HG02884 (cell line): Measurements from ENCODE around the gene SLC66A1.

ENCODE experiments used
- ATAC-seq: cut with Tn5 transposase; IDR thresholded peaks from one replicate; pipeline ENCODE4 v1.9.1; 2021; ENCODE audit warnings: mild to moderate bottlenecking, moderate library complexity; ENCODE audit not compliant: unreplicated experiment

The SLC66A1 gene

DNA sequence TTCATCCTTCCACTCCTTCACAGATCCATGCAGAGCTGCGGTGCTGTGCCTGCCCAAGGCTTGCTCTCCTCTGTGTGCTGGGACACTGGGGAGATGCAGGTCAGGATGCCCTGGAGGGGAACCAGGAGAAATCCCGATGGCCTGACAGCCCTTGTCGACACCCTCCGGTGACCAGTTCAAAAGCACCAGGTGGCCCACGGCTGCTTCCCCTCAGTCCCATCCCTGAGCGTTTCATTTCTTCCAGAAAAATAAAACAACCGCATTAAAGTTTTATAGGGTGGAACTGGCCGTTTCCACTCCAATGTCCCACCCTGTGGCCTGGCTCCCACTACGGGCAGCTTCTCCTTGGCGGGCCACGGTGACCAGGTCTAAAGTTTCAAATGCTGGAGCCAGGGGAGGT is 48.3 kb downstream of the SLC66A1 start:
- no peak for ATAC-seq

DNA sequence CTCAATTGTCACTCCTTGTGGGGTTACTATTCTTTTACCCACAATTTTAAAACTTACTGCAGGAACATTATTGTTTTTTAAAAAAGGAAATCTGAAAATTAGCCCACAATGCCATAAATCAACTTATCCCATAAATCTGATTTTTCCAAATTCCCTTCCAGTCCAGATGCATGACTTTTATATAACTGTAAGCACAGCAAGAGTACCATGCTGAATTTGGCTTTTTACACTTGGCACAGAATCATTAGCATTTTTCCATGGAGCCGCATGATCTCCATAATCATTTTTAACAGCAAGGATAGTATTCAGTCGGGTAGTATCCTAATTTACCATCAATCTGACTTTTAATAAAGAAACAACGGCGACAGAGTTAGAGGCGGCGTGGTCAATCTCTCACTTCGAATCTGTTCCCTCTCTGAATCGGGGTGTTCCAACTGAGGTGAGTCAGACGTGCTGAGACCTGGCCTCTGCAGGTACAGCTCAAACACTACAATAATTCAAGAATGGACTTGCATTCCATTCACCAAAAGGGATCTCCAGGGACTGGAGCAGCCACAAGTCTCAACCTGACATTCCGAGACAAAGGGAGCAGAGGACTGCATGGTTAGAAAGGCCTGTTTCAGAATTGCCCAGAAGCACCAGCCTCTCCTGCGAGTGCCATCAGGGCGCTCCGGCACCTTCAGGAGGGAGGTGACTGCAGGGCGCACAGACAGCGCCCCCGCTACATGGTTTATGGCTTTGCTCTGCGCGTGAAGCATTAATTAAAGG is 48.9 kb downstream of the SLC66A1 start:
- no peak for ATAC-seq

DNA sequence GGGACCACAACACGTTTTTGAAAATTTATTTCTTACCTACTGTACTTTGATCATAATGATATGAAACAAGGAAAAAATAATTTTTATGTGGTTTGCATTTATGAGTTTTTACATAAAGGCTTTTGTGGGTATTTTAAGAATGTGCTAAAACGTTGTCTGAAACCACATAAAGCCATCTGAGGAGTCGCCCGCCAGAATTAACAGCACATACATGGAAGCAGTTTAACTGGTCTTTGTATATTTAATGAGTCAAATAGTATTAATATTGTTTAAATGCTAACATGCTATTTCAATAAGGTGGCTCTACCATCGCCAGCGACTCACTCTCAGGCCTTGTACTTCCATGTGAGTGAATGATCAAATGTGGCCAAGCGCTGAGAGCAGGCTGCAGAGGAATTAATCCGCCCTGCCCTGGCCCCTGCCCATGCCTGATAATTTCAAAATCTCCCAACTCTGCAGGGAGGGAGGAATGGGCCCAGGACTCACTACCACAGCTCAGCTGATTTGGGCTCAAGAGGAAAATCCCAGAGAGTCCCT is 49.6 kb downstream of the SLC66A1 start:
- ATAC-seq, result no peak

DNA sequence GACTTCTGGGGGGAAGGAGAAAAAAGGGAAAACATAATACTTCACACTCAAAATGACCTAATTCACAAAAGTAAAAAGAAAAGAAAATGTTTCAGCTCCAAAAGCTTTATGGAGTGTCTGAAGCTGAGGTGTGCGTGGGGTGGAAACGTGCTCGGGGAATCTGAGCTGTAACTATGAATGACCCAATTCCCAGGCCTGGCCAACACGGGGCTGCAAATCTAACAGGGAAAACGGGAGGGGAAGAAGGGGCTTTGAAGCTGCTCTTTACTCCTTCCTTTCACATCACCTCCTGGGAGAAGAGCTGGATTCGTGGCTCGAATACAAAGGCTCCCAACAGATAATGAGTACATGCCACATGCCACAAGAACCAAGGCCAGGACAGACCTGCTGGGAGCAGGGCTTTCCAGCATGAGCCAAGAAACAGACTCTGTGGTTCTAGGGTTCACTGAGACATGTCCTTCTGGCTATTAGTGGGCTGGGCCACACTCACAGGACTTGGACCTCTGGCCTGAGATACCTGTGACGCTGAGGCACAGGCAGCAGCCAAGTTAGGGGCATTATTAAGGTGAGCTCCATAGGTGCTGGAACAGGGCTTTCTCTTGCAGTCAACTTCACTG is 51.5 kb downstream of the SLC66A1 start:
- no peak for ATAC-seq

DNA sequence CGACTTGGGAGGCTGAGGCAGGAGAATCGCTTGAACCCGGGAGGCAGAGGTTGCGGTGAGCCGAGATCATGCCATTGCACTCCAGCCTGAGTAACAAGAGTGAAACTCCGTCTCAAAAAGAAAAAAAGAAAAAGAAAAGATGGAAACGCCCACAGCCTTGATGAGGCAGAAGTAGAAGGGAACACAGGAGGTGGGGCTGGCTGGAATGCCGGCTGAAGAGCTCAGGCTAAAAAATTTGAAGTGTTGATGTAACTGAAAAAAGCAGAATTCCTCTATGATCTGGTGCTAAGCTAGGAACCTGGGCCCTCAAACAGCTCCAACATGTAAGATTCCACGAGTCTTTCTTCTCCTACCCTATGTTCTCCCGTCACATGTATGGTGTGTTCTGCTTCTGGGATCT is 53.6 kb downstream of the SLC66A1 start:
- ATAC-seq, result no peak

DNA sequence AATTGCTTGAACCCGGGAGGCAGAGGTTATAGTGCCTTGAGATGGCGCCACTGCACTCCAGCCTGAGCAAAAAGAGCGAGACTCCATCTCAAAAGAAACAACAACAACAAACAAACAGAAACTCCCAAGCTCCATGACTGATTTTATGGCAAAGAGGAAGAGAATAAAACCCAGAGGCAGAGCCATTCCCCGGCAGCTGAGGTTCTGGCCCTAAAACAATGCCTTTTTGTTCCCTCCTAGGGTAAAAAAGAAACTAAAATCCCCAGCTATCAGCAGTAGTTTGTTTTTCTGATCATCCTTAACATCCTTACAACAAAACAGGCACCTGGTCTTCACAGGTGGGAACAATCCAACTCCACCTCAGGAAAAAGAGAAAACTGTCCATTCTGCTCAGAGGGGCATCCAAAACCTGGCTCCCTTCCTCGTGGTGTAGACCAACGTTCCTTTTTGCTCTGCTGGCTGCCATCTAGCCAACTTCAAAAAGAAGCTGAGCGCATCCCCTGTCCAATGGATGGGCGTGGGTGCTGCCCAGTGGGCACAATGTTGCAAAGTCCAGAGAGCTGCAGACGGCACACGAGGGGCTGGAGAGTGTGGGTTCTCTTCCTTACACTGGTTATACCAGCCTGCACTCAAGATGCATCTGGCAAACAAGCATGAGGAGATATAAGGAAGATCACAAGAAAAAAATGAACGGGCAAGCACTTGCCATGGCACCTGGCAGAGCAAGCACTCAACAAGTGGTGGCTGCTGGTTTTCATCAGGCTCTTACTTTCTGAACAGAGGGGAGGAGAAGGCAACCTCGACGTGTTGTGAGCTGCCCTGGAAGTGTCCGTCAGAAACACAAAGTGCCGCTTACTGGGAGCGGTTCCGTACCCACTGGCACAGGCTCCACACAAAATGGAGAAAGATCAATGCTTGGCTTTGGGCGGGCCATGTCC is 54.7 kb downstream of the SLC66A1 start:
- no peak for ATAC-seq

DNA sequence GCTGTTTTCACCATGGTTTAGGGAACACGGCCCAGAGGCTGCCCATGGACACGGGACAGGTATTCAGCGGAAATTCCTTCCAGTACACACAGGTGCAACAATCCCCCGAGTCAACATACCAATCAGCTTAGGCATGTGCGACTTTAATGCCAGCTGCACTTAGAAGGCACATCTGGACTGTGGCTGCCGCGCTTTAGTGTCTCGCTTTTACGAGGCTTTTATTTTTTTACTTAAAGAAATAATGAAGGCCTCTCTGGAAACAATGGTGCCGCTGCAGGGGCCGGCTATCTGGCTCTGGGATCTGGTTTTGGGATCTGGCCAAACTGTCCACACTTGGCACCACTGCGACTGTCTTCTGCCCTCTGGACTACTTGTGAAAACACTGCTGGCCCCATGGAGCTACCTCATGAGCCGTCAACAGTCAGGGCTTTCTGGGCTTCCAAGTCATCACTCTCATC is 55.5 kb downstream of the SLC66A1 start:
- no peak for ATAC-seq

DNA sequence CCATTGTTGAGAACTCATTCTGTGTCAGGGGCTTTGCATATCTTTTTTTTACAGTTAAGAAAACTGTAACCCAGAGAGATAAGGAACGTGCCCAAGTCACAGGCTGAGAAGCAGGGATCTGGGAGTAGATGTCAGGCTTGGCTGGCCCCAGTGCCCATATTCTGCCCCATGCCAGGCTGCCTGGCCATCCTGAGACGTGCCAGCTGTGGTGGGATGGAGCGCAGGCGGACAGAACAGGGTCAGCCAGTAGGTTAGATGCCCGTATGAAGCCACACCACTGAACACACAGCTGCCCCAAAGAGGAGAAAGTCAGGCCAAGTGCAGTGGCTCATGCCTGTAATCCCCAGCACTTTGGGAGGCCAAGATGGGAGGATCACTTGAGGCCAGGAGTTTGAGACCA is 55.9 kb downstream of the SLC66A1 start:
- no peak for ATAC-seq

DNA sequence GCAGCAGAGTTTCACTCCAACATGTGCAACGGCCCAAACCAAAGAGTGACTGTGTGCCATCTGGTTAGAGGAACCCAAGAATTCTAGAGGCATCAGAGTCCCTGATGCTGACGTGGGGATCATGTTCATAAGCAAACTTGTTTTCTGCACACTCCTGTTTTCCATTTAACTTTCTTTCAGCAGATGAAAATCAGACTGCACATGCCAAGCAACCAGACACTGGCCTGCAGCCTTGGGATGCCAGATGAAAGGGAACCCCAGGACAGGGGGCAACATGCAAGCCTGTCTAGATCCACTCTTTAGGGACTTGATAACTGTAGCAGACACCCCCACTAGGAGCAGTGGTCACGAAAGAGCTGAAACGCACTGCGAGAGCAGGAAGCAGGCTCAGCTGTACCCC is 56.8 kb downstream of the SLC66A1 start:
- no peak for ATAC-seq

DNA sequence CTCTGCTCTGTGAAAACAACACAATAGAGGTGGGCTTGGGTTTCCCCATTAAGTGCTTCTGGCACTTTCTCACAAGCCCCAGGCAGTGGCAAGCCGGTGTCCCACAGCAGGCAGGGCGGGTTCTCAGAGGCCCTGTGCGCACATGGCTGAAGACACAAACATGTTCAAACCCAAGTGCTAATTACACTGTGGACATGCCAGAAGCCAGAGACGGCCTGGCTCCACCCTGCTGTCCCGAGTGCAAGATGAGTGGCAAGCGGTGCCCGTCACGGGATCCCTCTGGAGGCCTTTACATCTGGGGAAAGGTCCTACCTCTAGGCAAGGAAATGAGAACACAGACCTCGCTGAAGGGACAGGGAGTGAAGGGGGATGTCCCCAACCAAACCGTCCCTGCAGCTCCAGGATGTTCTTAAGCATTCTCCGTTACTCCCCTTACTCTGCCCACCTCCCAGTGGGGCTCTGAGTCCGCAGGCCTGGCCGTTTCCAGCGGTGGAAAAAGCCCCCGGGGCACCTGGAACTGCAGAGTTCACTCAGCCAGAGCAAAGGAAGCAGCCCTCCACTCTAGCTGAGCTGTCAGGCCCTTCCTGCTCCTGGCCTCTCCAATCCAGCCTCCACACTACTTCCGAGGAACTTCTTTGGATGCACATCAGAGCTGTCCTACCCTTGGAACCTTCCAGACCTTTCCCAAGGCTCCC is 57.4 kb downstream of the SLC66A1 start:
- no peak for ATAC-seq

DNA sequence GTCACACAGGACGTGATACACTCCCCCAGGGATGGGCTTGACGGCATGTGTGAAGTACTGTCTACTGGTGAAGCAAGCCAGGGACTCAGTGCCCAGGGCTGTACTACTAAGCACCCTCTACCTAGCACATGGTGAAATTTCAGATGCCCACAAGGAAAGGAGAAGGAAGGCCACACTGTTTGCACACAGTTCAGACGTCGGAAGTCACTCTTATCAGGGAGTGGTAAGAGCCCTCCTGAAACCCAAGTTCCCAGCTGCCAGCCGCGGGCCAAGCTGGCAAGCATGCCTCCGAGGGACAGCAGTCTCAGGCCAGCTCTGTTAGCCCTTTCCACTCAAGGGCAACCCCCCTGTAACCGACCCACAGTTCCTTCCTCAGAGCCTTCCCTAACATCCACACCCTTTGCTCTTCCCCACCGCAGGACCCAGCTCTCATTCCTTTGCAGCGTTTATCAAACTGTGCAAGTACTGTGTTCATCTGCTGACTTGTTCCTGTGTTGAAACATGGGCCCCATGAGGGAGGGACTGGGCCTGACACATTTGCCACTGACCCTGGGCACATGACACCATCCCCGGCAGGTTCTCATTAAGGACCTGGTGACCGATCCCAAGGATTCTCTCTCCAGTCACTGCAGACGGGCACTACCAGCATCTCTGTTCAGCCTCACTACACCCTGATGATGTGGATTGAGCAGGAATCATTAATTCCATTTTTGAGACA is 58.5 kb downstream of the SLC66A1 start:
- no peak for ATAC-seq

DNA sequence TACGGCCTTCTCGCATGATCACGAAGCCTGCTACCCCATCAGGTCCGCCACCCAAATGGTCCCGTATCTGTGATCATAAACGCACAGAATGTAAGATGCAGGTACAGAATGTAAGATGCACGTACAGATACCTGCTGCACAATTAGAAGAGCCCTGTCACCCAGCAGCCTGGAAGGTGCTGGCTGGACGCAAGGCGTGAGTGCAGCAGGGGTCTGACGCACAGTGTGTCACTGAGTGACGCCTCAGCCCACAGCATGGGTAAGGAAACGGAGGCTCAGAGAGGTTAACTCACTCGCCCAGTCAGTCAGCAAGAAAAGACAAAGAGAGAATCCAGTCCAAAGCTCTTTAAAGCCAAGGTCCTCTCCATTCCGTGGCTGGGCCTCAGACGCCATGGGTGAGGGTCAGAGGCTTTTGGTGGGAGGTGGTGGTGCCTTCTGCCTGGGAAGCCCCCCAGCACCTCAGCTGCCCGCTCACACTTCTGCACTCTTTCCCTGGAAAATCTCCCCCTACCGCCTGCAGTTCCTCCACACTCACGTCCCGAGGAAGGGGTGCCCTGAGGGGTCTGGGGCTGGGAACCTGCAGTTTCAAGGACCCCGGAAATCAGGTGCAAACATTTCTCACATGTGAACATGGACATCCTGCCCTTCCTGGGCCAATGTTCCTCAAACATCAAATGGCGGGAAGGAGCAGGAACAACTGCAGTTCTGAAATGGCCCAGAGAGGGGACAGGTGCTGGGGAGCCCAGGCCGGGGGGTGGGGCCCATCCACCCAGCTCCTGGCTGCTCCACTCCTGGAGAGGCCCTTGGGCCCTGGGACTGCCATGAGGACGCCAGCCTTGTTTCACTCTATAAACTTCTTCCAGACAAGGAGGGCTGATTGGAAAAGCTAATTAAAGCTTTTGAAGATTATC is 59.4 kb downstream of the SLC66A1 start:
- ATAC-seq, result no peak

DNA sequence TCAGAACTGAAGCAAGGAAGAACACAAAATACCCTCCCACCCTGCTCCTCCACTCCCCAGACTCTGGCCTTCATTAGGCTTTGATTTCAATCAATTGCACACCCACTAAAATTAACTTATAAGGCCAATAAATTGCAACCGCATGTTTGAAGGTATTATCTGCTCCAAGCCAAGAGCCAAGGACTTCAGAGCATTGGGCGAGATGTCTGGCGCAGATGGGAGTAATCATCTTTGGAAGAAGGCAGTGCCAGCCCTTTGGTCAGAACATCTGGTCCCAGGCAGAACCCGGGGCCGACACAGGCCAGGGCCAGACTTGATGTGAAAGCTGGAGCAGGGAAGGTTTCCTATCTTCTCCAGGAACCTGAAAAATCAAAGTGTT is 60.0 kb downstream of the SLC66A1 start:
- no peak for ATAC-seq

DNA sequence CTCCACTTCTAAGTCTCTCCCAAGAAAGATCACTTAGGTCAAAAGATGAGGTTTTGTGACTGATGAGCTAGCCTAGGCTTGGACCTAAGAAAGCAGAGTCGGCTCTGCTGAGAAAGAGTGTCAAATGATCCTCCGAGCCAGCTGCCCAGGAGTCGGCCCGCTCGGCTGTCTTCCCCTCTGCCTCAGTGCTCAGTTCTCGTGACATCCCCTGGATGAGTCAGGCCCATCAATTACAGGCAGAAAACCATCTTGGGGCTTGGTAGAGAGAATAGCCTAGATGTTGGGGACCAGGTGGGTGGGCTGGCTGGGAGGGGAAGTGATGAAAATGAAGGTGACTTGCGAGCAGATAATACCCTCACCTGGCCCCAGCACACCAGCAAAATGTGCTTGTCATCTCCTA is 60.5 kb downstream of the SLC66A1 start:
- no peak for ATAC-seq

DNA sequence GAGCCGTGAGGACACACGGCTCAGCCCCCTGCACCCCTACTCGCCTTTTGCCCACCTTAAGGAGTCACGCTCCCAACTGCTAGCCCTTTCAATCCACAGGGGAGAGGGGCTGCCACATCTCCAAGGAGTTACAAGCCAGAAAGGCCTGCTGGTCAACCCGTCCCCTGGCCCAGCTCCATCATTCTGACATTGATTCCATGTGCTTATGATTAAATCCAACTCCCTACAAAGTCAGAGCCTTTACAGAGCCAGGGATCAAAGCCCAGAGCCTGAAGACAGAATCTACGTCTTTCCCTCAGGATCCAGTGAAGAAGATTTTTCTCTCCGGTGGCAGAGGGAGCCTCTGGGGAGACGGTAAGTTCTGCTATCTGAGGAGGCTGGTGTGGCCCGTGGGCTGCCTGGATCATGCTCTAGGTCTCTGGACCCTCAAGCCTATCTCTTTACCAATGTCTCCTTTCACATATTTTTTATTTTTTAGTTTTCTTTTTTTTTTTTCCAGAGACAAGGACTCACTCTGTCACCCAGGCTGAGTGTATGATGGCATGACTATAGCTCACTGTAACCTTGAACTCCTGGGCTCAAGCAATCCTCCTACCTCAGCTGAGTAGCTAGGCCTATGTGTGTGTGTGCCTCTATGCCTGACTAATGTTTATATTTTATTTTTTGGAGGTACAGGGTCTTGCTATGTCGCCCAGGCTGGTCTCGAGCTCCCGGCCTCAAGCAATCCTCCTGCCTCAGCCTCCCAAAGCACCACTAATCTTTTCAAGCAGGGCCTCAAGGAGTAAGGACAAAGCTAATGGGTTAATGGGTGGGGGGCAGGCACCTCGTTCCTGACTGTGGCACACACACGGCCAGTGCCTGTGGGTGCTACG is 61.3 kb downstream of the SLC66A1 start:
- no peak for ATAC-seq

DNA sequence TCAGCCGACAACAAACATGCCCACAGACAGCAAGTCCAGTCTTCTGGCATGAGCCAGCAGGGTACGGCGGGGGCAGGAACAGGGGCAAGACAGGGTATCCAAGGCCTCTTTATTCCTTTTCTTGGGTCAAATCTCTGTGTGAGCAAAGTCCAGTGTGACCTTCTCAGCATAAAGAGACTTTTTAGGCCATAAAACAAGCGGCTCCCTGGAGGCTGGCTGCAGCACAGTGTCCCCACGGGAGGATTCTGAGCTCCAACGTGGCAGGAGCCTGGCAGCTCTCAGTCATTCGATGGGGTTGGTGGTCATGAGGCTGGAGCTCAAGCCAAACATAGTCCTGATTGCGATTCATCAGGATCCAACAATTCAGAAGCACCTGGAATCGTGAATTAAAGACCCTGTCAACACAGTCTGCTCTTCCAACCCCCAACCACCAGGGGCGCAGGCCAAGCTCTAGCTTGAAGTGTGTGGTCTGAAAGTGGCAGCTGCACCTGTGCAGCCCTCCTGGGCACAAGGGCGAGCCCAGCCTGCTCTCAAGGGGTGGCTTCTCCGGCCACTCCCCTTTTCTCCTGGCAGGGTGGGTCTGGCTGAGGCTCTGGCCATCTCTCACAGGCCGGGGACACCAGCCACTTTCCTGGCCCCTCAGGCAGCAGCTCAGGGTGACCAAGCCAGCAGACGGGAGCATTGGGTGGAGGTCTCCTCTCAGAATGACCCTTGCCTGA is 62.1 kb downstream of the SLC66A1 start:
- no peak for ATAC-seq

DNA sequence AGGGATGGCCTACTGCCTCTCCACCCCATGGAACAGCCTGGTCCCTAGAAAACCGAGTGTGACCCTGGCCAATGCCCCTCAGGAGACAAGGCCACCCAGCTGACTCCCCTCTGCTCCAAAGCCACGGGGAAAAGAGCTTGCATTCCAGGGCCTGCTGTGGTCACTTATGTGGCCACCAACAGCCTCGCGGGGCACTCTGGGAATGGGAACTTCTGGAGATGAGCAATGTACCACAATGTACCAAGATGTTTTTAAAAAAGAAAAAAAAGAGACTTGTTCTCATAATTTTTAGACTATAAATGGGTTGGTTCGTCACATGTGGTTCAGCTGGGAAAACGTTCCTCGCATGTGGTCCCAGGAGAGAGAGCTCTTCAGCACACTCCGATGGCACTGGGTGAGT is 62.8 kb downstream of the SLC66A1 start:
- no peak for ATAC-seq
